MM.1S (cell line): ENCODE results near the gene ANKRD6.

Source experiments
- DNase-seq: peaks from one replicate; pipeline ENCODE4 v3.0.0-alpha.2; 2015
- H2AFZ ChIP-seq: fragments of 300-600 bp; sonication (generic); 2 replicates; pipeline ENCODE4 v1.6.0; 2016; ENCODE audit warnings: antibody characterized with exemption, low read length
- H3F3A ChIP-seq: fragments of 300-600 bp; sonication (generic); 2 replicates; pipeline ENCODE4 v1.6.1; 2016; ENCODE audit warnings: mild to moderate bottlenecking, antibody characterized with exemption, low read length, moderate library complexity, mixed read lengths; ENCODE audit not compliant: insufficient read depth
- H3K27ac ChIP-seq: fragments of 300-600 bp; sonication (generic); 2 replicates; pipeline ENCODE4 v1.5.1; 2016; ENCODE audit warnings: mild to moderate bottlenecking, low read length
- H3K27me3 ChIP-seq: fragments of 300-600 bp; sonication (generic); replicated peaks from 2 replicates; pipeline ENCODE4 v1.6.0; 2016; ENCODE audit warnings: low read length; ENCODE audit not compliant: insufficient read depth
- H3K36me3 ChIP-seq: fragments of 300-600 bp; sonication (generic); replicated peaks from 2 replicates; pipeline ENCODE4 v1.6.1; 2016; ENCODE audit warnings: mild to moderate bottlenecking, low read length, mixed read lengths; ENCODE audit not compliant: insufficient read depth
- H3K4me1 ChIP-seq: fragments of 300-600 bp; sonication (generic); 2 replicates; pipeline ENCODE4 v1.6.1; 2016; ENCODE audit warnings: low read length, mixed read lengths
- H3K4me2 ChIP-seq: fragments of 300-600 bp; sonication (generic); 2 replicates; pipeline ENCODE4 v1.6.0; 2016; ENCODE audit warnings: low read depth, low read length
- H3K4me3 ChIP-seq: fragments of 300-600 bp; sonication (generic); 2 replicates; pipeline ENCODE4 v1.5.1; 2016; ENCODE audit warnings: low read length, mixed read lengths
- H3K79me2 ChIP-seq: fragments of 300-600 bp; sonication (generic); 2 replicates; pipeline ENCODE4 v1.6.1; 2016; ENCODE audit warnings: mixed run types, low read length, mixed read lengths
- H3K9ac ChIP-seq: fragments of 300-600 bp; sonication (generic); 2 replicates; pipeline ENCODE4 v1.6.1; 2016; ENCODE audit warnings: low read length, mixed read lengths
- H3K9me2 ChIP-seq: fragments of 300-600 bp; sonication (generic); replicated peaks from 2 replicates; pipeline ENCODE4 v1.6.1; 2016; ENCODE audit warnings: mild to moderate bottlenecking, low read length, mixed read lengths; ENCODE audit not compliant: insufficient read depth
- H3K9me3 ChIP-seq: fragments of 300-600 bp; sonication (generic); replicated peaks from 2 replicates; pipeline ENCODE4 v1.6.1; 2016; ENCODE audit warnings: mild to moderate bottlenecking, low read length, mixed read lengths; ENCODE audit not compliant: insufficient read depth
- H4K20me1 ChIP-seq: fragments of 300-600 bp; sonication (generic); 2 replicates; pipeline ENCODE4 v1.6.1; 2016; ENCODE audit warnings: mild to moderate bottlenecking, low read length, moderate library complexity, mixed read lengths; ENCODE audit not compliant: insufficient read depth
- EZH2 ChIP-seq: fragments of 300-600 bp; sonication (generic); optimal IDR thresholded peaks from 2 replicates; pipeline ENCODE3; 2017; ENCODE audit warnings: low read depth, mild to moderate bottlenecking, antibody characterized with exemption, low read length, mixed read lengths
- EZH2phosphoT487 ChIP-seq: fragments of 300-600 bp; sonication (generic); IDR thresholded peaks from 2 replicates; pipeline ENCODE4 v1.6.1; 2018; ENCODE audit warnings: antibody characterized with exemption, low read length
- TF ChIP-seq, protein P1 (sequence below): fragments of 300-600 bp; sonication (generic); IDR thresholded peaks from 2 replicates; pipeline ENCODE4 v1.5.1; 2016; ENCODE audit warnings: antibody characterized with exemption, low read length, mixed read lengths

ANKRD6 gene

DNA sequence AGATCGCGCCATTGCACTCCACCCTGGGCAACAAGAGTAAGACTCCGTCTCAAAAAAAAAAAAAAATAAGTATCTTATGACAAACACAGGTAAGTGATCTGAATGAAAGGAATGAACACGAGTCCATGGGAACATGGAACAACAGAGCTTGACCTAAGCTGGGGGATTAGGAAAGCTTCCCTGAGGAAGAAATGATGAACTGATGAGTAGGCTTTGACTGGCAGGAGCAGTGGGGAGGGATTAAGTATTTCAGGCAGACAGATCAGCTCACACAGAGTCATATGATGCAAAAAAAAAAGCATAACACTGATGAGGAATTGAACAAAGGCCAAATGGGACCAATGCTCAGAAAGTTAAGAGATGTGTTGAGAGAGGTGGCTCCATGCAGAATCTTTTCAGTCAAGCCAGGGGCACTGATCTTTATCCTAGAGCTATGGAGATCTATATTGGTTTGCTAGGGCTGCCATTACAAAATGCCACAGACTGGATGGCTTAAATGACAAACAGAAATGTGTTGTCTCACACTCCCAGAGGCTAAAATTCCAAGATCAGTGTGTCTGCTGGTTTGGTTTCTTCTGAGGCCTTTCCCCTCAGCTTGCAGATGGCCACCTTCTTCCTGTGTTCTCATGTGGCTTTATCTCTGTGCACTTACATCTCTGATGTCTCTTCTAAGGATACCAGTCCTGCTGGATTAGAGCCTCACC is 85.6 kb downstream of the ANKRD6 start:
- H3K4me3 ChIP-seq: no peak overlapping the region
- no peak overlapping the region for H2AFZ ChIP-seq
- no peaks in the 10 kb centered on the region for H4K20me1 ChIP-seq
- no peak overlapping the region for H3K9ac ChIP-seq
- no peak for DNase-seq
- H3K4me1 ChIP-seq: no peaks in the 10 kb centered on the region
- no peak overlapping the region for H3K27ac ChIP-seq
- TF ChIP-seq EZH2phosphoT487: no peak
- no peak for TF ChIP-seq EZH2
- TF ChIP-seq, protein P1, sequence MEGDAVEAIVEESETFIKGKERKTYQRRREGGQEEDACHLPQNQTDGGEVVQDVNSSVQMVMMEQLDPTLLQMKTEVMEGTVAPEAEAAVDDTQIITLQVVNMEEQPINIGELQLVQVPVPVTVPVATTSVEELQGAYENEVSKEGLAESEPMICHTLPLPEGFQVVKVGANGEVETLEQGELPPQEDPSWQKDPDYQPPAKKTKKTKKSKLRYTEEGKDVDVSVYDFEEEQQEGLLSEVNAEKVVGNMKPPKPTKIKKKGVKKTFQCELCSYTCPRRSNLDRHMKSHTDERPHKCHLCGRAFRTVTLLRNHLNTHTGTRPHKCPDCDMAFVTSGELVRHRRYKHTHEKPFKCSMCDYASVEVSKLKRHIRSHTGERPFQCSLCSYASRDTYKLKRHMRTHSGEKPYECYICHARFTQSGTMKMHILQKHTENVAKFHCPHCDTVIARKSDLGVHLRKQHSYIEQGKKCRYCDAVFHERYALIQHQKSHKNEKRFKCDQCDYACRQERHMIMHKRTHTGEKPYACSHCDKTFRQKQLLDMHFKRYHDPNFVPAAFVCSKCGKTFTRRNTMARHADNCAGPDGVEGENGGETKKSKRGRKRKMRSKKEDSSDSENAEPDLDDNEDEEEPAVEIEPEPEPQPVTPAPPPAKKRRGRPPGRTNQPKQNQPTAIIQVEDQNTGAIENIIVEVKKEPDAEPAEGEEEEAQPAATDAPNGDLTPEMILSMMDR: no peak
- H3F3A ChIP-seq: no peaks in the 10 kb centered on the region
- H3K36me3 ChIP-seq: no peaks in the 10 kb centered on the region
- no peak overlapping the region for H3K4me2 ChIP-seq
- no peaks in the 10 kb centered on the region for H3K27me3 ChIP-seq
- no peaks in the 10 kb centered on the region for H3K79me2 ChIP-seq
- H3K9me2 ChIP-seq: no peaks in the 10 kb centered on the region
- H3K9me3 ChIP-seq: no peaks in the 10 kb centered on the region

DNA sequence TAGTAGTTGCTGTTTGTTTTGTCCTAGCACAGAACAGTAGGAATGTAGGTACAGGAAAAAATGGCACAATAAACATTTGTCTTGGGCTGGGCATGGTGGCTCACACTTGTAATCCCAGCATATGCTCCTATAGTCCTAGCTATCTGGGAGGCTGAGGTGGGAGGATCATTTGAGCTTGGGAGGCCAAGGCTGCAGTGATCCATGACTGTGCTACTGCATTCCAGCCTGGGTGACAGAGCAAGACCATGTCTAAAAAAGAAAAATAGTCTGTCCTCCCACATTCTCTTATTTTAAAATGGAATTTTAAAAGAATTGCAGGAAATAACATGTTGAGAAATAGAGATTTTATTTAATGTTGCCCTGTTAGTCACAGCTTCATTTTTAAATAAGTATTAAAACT is 87.8 kb downstream of the ANKRD6 start:
- Histone ChIP-seq H3F3A (no peaks in the 10 kb centered on the region), H3K27ac (no peak overlapping the region), H2AFZ (no peak overlapping the region), H3K27me3 (no peaks in the 10 kb centered on the region), H3K9ac (no peak overlapping the region), H3K9me2 (no peaks in the 10 kb centered on the region), H3K4me2 (no peak overlapping the region), H3K9me3 (no peaks in the 10 kb centered on the region), H3K36me3 (no peaks in the 10 kb centered on the region), H3K79me2 (no peaks in the 10 kb centered on the region), H3K4me3 (no peak overlapping the region), H3K4me1 (no peaks in the 10 kb centered on the region), H4K20me1 (no peaks in the 10 kb centered on the region)
- TF ChIP-seq EZH2phosphoT487 (no peak), EZH2 (no peak)
- TF ChIP-seq, protein P1: no peak
- DNase-seq: no peak

DNA sequence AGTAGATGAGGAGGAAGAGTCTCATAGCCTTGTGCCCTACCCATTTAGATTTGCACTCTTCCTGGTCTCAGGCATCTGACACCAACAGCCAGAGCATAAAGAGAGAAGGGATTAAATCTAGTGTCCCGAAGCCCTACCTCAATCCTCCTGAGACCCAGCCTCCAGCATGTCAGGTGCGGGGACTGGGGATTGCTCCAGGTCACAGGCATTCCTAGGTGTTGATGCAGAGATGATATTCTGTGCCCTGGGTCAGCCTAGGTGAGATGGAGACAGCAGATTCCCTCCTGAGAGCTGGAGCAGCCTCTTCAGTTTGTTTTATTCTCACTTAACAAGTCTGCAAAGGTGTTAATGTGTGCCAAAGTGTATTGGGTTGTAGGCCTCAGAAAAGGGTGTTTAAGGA is 89.8 kb downstream of the ANKRD6 start:
- H3K36me3 ChIP-seq: no peaks in the 10 kb centered on the region
- H3K4me1 ChIP-seq: no peaks in the 10 kb centered on the region
- H3K9me3 ChIP-seq: no peaks in the 10 kb centered on the region
- TF ChIP-seq EZH2phosphoT487 (no peak), EZH2 (no peak)
- TF ChIP-seq, protein P1: no peak
- H3K27ac ChIP-seq: no peak overlapping the region
- H3K4me2 ChIP-seq: no peak overlapping the region
- H3K9ac ChIP-seq: no peak overlapping the region
- DNase-seq: no peak
- H3F3A ChIP-seq: no peaks in the 10 kb centered on the region
- H4K20me1 ChIP-seq: no peaks in the 10 kb centered on the region
- H2AFZ ChIP-seq: no peak overlapping the region
- H3K79me2 ChIP-seq: no peaks in the 10 kb centered on the region
- H3K4me3 ChIP-seq: no peak overlapping the region
- no peaks in the 10 kb centered on the region for H3K9me2 ChIP-seq
- H3K27me3 ChIP-seq: no peaks in the 10 kb centered on the region
